Large intestine (tissue), 3 donors: ENCODE data around the gene WWOX. TPM values are rescaled to one million over a fixed set of nuclear protein-coding genes. Genes with fewer than 3 reads are reported as not detected.

Source experiments
- DNase-seq, 2 donors: peaks; one replicate each; pipeline versions ENCODE4 v3.0.0 to v3.0.0-alpha.2; 2013
- H3K27ac ChIP-seq: one replicate; pipeline ENCODE4 v1.5.1; 2013; ENCODE audit warnings: low read length
- H3K27me3 ChIP-seq: 2 replicates; pipeline ENCODE4 v1.6.1; 2013; ENCODE audit warnings: low read length; ENCODE audit not compliant: control insufficient read depth, insufficient read depth
- H3K36me3 ChIP-seq: 2 replicates; pipeline ENCODE4 v1.6.1; 2013; ENCODE audit warnings: low read length; ENCODE audit not compliant: control insufficient read depth, insufficient read depth
- H3K4me1 ChIP-seq: one replicate; pipeline ENCODE4 v1.6.1; 2013; ENCODE audit warnings: low read length; ENCODE audit not compliant: control insufficient read depth, insufficient read depth
- H3K4me3 ChIP-seq: one replicate; pipeline ENCODE4 v1.5.1; 2013; ENCODE audit warnings: low read length
- H3K9me3 ChIP-seq: one replicate; pipeline ENCODE4 v1.6.1; 2013; ENCODE audit warnings: mild to moderate bottlenecking, low read depth, low read length, moderate library complexity; ENCODE audit not compliant: control insufficient read depth
- WGBS: methylation state at CpG from one replicate; pipeline ENCODE4 v1.1.5; 2013; ENCODE audit warnings: low lambda C conversion rate; ENCODE audit not compliant: insufficient coverage; 5-methylcytosine and 5-hydroxymethylcytosine counted together
- polyA plus RNA-seq: library from polyadenylated mRNA; unstranded; fragments of 120-200 nt; gene quantifications from one replicate; pipeline ENCODE4 v1.2.1, GENCODE V29; 2013

WWOX gene
- polyA plus RNA-seq, 1 donor: 16.2 TPM

DNA sequence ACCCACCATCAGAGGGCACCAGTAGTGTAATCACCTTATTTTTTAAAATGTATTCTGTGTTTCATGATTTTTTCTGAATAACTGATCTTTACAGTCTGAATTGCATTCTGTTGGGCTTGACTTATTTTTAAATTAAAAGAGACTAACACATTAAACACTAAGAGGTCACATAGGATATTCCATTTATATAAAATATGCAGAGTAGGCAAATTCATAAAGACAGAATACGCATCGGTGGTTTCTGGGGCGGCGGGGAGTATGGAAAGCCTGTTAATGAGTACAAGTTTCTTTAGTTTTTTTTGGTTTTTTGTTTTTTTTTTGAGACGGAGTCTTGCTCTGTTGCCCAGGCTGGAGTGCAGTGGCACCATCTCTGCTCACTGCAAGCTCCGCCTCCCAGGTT lies 366.3 kb downstream of the WWOX start:
- 93% methylated on average over 3 of the region's 6 CpGs for WGBS
- H3K4me3 ChIP-seq: no peak overlapping the region
- no peak overlapping the region for H3K27ac ChIP-seq
- no peaks in the 10 kb centered on the region for H3K27me3 ChIP-seq
- peaks cover 4% of the 10 kb centered on the region for H3K9me3 ChIP-seq
- H3K4me1 ChIP-seq: no peaks in the 10 kb centered on the region
- no peaks in the 10 kb centered on the region for H3K36me3 ChIP-seq
- no peak for DNase-seq

DNA sequence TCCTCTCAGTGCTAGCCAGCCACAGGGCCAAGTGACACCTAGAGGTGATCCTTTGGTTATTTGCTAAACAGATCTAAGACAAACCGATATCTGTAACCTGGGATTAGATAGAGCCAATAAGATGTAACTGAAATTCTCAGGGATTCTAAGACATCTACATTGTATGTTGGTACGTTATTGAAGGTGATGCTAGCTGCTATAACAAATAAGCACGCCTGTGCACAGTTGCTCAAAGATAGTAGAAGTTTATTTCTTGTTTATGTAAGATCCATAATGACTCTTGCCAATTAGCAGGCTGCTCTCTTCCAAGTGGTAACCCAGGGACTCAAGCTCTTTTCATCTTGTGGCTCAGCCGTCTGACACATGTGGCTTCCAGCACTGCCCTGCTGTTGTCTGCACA lies 370.3 kb downstream of the WWOX start:
- Histone ChIP-seq H3K27ac (no peak overlapping the region), H3K4me3 (no peak overlapping the region), H3K27me3 (no peaks in the 10 kb centered on the region), H3K9me3 (no peaks in the 10 kb centered on the region), H3K4me1 (no peaks in the 10 kb centered on the region), H3K36me3 (no peaks in the 10 kb centered on the region)
- WGBS: no CpG with 5 or more reads among the region's 4 CpGs
- no peak for DNase-seq

DNA sequence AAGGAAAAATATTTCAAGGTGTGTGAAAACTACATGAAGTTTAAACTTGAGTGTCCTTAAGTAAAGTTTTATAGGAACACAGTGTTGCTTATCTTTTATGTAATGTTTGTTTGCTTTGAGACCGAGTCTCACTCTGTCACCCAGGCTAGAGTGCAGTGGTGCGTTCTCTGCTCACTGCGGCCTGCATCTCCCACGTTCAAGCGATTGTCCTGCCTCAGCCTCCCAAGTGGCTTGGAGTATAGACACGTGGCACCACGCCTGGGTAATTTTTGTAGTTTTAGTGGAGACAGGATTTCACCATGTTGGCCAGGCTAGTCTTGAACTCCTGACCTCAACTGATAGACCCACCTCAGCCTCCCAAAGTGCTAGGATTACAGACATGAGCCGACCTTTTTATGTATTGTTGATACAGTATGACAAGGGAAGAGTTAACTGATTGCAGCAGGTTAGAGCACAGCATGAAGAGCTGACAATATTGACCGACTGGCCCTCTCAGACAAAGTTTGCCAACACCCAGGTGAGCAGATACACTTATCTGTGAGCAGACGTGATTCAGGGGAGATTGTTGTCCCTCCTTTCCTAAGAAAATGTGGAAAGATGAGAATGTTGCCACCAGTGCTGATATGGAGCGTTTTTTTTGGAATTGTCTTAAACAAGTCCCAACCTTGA lies 373.7 kb downstream of the WWOX start:
- Histone ChIP-seq H3K27ac (no peak overlapping the region), H3K4me3 (no peak overlapping the region), H3K9me3 (no peaks in the 10 kb centered on the region), H3K4me1 (no peaks in the 10 kb centered on the region), H3K36me3 (no peaks in the 10 kb centered on the region), H3K27me3 (no peaks in the 10 kb centered on the region)
- no peak for DNase-seq
- no CpG with 5 or more reads among the region's 11 CpGs for WGBS

DNA sequence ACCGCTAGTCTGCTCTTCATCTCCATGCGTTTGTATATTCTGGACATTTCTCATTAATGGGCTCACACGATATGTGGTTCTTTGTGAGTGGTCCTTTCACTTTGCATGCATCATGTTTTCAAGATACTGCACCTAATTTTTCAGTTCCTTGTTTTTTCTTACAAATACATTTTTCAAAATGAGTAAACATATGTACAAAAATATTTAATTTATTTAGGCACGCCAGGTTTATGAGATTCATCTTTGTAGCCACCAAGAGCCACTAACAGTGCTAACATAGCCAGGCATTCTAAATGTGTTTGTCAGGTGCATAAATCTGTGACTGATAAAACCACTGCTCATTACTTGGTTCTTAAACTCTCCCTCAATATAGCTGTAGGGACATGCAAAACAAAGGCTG lies 375.3 kb downstream of the WWOX start:
- WGBS: 100% methylated on average over 1 of the region's 4 CpGs
- no peak overlapping the region for H3K4me3 ChIP-seq
- H3K36me3 ChIP-seq: no peaks in the 10 kb centered on the region
- H3K27me3 ChIP-seq: no peaks in the 10 kb centered on the region
- DNase-seq: no peak
- no peak overlapping the region for H3K27ac ChIP-seq
- no peaks in the 10 kb centered on the region for H3K4me1 ChIP-seq
- H3K9me3 ChIP-seq: no peaks in the 10 kb centered on the region

DNA sequence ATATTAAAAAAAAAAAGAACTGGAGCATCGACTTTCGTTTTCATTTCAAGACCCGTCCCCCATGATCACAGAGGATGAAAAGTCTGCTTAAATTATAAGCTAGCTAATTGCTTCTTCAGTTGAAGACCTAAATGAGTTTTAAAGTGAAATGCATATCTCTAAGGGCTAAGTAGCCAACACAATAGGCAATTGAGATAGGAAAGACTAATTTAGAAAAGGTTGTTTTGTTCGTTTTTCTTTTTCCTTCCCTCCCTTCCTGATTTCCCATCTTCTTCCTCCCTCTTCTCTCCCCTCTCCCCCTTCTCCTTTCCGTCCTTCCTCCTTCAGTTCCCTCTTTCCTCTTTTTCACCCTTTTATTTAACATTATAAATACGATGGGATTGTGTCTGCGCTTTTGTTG lies 377.2 kb downstream of the WWOX start:
- Histone ChIP-seq H3K27ac (no peak overlapping the region), H3K4me3 (no peak overlapping the region), H3K9me3 (no peaks in the 10 kb centered on the region), H3K27me3 (no peaks in the 10 kb centered on the region), H3K4me1 (no peaks in the 10 kb centered on the region), H3K36me3 (no peaks in the 10 kb centered on the region)
- WGBS: 93% methylated on average over 4 of the region's 7 CpGs
- no peak for DNase-seq

DNA sequence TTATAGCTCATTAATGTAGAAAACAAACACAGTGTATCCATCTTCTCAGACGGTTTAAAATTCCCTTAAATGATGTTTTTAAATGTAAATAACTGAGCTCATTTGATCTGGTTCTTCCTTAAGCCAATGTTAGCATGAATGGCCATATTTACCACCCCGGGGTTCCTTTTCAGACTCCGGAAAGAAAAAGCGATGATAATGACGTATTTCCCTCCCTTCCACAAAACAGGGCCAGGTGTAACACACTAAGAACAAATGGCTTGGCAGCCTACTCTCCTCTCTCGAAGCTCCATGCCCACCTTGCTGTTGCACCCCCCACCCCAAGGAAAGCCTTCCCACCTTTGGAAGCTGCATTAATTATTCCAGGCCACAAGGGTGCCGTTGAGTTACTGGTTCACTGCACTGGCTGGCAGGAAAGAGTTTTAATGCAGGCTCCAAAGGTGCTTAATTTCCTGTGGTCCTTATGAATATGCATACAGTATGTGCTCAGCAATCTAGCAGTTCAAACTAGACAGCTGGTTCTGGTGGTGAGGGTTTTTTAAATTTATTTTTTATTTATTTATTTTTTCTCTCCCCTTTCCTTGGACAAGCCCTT lies 378.9 kb downstream of the WWOX start:
- WGBS: no CpG with 5 or more reads among the region's 7 CpGs
- Histone ChIP-seq H3K27ac (no peak overlapping the region), H3K36me3 (no peaks in the 10 kb centered on the region), H3K4me3 (no peak overlapping the region), H3K9me3 (no peaks in the 10 kb centered on the region), H3K27me3 (no peaks in the 10 kb centered on the region), H3K4me1 (no peaks in the 10 kb centered on the region)
- peak in 1 of 2 donors; percentile 26 for DNase-seq

DNA sequence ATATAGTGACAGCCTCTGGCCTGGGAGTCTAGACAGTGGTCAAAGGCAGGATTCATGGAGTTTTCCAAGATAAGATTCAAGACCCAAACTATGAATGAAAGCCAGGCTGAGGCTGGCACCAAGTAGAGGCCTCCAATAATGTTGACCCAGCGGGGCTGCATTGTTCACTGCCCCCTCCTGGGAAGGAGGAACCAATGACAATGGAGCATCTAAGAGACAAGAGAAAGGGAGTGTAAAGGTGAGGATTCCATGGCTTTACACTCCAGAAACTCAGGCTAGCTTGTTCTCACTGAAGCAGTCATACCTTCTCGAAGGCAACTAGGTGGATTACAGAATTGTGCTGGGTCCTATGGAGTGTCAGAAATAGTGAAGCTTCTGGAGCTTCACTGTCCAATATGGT lies 380.3 kb downstream of the WWOX start:
- H3K9me3 ChIP-seq: no peaks in the 10 kb centered on the region
- H3K27ac ChIP-seq: no peak overlapping the region
- WGBS: no CpG with 5 or more reads among the region's 2 CpGs
- no peak overlapping the region for H3K4me3 ChIP-seq
- H3K36me3 ChIP-seq: no peaks in the 10 kb centered on the region
- DNase-seq: no peak
- H3K4me1 ChIP-seq: no peaks in the 10 kb centered on the region
- no peaks in the 10 kb centered on the region for H3K27me3 ChIP-seq

DNA sequence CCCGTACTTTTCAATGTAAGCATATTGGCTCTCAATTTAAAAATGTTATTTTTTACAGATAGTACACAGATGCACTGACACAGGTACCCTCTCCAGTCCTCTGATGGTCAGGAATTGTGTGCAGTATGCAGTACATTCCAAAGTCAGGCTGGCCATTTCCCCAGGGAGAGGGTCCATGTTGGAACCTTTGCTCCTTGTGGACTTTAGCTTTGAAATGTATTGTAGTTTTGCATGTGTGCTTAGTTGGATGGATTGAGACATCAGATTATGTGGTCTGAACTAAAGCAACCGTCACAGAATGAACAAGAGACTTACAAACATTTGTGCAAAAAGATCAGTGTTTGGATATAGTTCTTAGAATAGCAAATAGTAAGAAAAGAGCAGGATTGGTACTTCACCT lies 381.1 kb downstream of the WWOX start:
- Histone ChIP-seq H3K9me3 (no peaks in the 10 kb centered on the region), H3K27ac (no peak overlapping the region), H3K27me3 (no peaks in the 10 kb centered on the region), H3K4me3 (no peak overlapping the region), H3K4me1 (no peaks in the 10 kb centered on the region), H3K36me3 (no peaks in the 10 kb centered on the region)
- 33% methylated on average over 1 of the region's 2 CpGs for WGBS
- DNase-seq: peak in 1 of 2 donors; percentile 52

DNA sequence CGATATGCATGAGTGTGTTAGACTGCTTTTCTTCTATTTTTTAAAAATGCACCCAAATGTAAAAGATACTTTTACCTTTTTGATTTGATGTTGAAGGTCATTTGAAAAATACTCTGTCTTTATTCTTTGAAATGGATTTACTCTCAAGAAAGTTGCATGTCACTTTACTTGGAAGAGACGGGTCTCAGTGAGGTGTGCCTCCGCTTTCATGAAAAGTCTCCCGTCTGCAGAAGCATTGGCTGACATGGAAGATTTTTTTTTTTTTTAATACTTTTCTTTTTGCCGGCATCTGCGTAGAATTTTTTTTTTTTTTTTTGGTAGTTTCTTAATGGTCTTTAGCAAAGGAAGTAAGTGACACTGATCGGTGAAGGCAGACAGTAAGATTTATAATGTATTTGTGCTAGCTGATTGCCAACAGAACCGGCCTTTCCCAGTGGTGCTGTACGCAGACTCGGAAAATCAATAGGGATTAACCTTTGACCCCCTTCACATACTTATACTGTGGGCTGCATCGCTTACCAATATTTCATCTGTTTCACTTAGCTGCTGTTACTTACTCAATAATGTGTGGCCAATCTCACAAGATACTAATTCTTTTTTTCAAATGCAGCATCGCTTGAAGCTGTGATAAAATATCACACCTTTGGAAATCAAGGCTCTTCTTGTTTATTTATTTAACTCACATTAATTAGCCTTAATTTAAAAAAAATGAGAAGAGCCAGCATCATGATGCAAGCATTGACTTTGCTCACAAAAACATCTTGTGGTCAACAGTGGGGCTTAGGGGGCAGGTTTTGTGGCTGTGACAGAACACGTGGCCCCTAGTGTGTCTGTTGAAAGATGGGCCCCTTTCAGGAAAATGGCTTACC lies 383.9 kb downstream of the WWOX start:
- Histone ChIP-seq H3K27me3 (no peaks in the 10 kb centered on the region), H3K36me3 (no peaks in the 10 kb centered on the region), H3K4me3 (no peak overlapping the region), H3K27ac (no peak overlapping the region), H3K4me1 (no peaks in the 10 kb centered on the region), H3K9me3 (no peaks in the 10 kb centered on the region)
- WGBS: 84% methylated on average over 2 of the region's 13 CpGs
- DNase-seq: peak in 1 of 2 donors; percentile 50

DNA sequence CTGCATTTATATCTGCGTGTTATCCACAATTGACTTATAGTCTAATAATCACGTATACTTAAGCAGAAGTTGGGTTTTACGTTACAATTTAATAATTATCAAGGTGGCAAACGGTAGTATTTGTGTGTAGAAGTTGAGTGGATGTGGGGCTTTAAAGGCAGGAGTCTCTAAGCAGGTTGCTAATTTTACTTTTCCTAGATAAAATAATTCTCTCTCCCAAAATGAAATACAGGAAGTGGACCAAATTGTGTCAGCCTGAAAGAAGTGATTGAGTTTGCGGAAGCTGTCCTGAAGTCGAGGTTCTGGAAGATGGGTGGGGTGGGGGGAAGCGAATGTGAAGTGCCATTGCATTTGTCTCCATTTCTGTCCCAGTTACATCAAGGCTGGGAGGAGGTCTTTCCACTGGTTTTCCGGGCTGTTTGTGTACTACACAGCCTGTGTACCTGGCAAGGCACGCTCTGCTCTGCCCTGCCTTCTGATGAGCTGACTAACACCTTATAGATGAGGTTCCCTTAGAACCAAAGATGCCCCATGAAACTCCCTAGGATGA lies 385.1 kb downstream of the WWOX start:
- no peak overlapping the region for H3K27ac ChIP-seq
- no peaks in the 10 kb centered on the region for H3K9me3 ChIP-seq
- no peak overlapping the region for H3K4me3 ChIP-seq
- H3K4me1 ChIP-seq: no peaks in the 10 kb centered on the region
- no peaks in the 10 kb centered on the region for H3K27me3 ChIP-seq
- no peak for DNase-seq
- H3K36me3 ChIP-seq: no peaks in the 10 kb centered on the region
- 90% methylated on average over 2 of the region's 9 CpGs for WGBS
